GM12872 (cell line): ENCODE data around the gene GAS6.

ENCODE experiments used
- TF ChIP-seq, protein P1 (sequence below): IDR thresholded peaks from 3 replicates; pipeline ENCODE4 v1.5.1; 2011; ENCODE audit warnings: low read depth, mild to moderate bottlenecking, low read length, moderate library complexity; ENCODE audit not compliant: insufficient read depth

The GAS6 gene

DNA sequence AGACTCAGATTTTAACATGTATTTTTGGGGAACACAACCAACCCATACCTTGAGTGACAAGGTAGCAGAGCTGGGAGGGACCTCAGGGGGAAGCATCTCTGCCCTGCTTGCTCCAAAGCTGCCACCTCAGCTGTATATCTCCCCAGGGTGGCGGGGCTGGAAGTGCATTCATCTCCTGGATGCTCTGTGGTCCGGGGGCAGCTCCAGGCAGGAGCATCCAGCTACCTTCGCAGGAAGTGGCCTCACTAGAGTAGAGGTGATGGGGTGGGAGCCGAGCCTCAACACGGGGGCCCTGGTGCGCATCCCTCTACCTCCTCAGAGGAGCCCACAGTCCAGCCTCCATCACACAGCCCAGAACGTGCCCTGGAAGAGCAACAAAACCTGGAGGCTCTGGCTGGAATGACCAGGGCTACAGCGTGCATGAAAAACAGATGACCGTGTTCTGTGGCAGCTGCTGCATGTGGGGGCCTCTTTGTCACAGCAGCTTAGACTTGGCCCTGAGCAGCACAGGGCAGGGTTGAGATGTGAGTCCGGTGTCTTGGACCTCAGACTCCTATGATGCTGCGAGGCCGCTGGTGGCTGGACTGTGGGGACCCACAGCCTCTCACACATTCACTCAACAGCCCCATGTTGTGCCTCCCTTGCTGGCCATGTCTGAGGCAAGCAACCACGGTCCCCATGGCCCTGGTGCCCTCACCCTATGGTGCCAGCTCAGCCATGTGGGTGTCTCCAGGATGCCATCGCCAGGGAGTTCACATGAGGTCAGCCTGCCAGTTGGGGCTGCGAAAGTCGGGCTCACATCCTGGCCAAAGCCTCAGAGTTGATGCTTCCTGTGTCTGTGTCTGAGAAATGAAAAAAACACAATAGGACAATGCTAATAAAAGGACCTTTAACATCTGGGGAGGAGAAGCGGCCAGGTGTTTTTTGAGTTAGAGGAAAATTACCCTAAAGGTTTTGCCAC, 17.1 kb upstream of the GAS6 start:
- TF ChIP-seq, protein P1, sequence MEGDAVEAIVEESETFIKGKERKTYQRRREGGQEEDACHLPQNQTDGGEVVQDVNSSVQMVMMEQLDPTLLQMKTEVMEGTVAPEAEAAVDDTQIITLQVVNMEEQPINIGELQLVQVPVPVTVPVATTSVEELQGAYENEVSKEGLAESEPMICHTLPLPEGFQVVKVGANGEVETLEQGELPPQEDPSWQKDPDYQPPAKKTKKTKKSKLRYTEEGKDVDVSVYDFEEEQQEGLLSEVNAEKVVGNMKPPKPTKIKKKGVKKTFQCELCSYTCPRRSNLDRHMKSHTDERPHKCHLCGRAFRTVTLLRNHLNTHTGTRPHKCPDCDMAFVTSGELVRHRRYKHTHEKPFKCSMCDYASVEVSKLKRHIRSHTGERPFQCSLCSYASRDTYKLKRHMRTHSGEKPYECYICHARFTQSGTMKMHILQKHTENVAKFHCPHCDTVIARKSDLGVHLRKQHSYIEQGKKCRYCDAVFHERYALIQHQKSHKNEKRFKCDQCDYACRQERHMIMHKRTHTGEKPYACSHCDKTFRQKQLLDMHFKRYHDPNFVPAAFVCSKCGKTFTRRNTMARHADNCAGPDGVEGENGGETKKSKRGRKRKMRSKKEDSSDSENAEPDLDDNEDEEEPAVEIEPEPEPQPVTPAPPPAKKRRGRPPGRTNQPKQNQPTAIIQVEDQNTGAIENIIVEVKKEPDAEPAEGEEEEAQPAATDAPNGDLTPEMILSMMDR: no peak

DNA sequence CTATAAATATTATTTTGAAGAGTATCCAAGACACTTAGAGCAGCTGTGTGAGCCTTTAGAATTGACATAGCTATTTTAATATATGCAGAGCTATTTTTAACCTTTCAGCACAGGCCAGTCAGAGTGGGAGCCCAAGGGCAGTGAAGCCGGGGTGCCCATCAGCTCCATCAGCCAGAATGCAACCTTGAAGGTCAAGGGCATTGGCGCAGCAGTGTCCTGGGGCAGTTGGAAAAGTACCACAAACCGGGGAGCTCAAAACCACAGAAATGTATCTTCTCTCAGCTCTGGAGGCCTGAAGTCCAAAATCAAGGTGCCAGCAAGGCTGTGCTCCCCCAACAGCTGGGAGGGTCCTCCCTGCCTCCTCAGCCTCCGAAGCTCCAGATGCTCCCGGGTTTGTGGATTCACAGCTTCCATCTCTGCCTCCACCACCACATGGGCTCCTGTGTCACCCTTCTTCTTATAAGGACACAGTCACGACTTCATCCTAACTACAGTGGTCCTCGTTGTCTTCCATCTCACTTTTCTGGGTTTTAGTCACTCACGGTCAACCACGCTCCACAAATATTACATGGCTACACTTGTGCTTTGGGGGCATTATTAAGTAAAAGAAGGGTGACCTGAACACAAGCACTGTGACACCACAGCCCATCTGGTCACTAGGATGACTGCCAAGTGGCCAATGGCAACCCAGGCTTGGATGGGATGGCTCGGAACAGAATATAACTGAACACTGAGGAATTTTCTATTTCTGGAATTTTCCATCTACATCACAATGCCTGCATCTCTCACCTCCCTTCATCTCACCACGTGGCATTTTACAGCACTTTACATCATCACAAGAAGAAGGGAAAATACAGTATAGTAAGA, 15.9 kb upstream of the GAS6 start:
- TF ChIP-seq, protein P1: no peak

DNA sequence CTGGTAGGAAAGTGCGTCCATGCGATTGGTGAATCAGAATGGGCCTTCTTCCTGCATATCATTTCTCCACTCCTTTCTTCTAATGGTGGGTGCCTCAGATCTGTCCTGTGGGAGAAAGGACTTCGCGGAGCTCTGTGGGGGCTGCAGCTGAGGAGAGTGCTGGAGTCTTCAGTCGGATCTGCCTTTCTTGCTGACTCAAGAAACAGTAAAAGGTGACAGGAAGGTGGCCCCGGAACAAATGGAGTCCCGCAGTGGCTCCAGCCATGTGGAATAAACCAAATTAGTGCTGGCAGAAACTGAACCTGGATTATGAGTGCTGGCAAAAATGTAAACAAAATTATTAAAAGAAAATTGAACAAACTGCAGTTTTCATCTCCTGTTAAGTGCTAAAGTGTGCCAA, 15.1 kb upstream of the GAS6 start:
- TF ChIP-seq, protein P1: no peak

DNA sequence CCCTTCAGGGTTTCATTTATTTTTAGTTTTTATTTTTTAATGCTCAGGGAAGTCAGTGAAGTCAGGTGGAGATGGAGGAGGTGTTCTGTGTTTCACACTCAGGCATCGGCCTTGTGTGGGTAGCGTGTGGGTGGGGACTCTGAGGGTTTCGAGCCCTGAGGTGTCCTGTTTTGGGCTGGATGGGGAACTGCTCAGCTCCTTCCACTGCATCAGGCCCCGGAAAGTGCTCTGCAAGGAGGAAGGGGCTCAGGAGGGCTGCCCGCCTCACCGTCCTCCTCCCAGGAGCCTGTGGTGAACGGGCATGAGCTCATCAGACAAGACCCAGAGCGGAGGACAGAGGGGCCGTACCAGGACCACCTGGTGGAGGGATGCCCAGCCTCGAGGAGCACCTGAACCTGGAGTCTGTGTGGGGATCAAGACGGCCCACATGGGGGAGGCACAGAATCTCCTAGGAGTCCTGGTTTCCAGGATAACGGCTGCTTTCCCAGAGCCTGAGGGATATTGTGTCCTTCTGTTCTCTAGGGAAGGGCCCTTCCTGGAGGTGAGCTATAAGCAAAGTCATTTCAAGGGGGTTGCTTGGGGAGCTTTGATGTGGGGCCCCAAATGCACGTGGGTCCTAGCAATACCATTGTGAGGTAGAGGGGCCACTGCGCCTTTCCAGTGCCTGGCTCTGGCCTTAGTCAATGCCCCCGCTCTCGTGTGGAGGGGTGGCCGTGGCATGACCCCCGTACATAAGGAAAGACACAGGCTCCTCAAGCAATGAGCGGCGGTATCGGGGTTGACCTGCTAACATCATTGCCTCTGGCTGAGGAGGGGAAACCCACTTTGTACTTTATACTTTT, 13.5 kb upstream of the GAS6 start:
- TF ChIP-seq, protein P1: no peak

DNA sequence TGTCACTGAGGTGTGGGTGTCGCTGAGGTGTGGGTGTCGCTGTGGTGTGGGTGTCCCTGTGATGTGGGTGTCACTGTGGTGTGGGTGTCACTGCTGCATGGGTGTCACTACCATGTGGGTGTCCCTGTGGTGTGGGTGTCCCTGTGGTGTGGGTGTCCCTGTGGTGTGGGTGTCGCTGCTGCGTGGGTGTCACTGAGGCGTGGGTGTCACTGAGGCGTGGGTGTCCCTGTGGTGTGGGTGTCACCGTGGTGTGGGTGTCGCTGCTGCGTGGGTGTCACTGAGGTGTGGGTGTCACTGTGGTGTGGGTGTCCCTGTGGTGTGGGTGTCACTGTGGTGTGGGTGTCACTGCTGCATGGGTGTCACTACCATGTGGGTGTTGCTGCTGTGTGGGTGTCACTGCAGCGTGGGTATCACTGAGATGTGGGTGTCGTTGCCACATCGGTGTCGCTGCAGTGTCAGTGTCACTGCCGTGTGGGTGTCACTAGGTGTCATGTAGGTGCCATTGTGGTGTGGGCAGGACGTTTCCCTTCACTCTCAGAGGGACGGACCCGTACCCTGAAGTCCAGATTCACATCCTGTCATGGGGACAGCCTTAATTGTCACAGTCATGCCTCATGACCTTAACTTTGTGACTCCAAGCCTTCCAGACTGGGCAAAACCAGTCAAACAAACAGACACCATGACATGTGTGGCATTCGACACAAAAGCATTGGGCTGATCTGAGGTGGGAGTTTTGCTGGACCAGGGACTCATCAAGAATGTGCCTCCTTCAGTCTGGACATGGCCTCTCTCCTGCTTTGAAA, 12.7 kb upstream of the GAS6 start:
- TF ChIP-seq, protein P1: no peak

DNA sequence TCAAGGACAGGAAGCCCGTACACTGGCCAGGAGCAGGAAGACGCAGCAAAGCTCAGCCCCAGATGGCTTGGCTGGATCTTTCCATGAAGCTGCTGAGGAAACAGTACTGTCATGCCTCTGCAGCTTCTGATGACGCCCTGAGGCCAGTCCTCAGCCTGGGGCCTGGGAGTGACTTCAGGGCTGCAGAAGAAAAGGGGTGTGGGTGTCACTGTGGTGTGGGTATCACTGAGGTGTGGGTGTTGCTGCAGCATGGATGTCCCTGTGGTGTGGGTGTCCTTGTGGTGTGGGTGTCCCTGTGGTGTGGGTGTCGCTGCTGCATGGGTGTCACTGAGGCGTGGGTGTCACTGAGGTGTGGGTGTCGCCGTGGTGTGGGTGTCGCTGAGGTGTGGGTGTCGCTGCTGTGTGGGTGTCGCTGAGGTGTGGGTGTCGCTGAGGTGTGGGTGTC, 12.0 kb upstream of the GAS6 start:
- TF ChIP-seq, protein P1: no peak
